GM18502 (cell line): ENCODE data around the gene ICAM5.

Experiments
- ATAC-seq: cut with Tn5 transposase; IDR thresholded peaks from one replicate; pipeline ENCODE4 v1.9.1; 2021; ENCODE audit warnings: mild to moderate bottlenecking; ENCODE audit not compliant: unreplicated experiment, poor library complexity

Gene ICAM5

DNA sequence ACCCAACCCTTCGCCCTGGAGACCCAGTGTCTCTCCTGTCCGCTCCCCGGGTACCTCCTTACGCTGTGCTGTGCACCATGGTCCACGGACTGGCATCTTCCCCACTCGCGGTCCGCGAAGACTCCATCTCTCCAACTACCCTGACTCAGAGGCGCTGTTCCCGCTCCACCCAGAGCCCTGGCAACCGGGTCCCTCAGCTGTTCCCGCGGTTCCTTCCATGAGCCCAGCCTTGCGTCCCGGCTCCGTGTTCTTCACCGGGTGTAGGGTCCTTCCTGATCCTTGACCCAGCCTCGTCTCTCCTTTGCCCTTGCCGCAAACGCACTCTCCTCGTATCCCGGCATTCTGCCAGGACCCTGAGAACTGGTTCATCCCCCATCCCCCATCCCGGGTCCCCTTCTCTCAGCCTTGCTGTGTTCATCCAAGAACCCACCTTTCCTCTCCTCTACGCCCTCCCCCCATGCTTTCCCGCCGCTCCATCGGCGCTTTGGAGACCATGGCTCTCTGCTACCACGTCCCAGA lies 664 bp downstream of the ICAM5 start:
- ATAC-seq, result no peak

GRCh38 chr19:10290876-10291553 lies 1.3 kb downstream of the ICAM5 start:
- no peak for ATAC-seq

DNA sequence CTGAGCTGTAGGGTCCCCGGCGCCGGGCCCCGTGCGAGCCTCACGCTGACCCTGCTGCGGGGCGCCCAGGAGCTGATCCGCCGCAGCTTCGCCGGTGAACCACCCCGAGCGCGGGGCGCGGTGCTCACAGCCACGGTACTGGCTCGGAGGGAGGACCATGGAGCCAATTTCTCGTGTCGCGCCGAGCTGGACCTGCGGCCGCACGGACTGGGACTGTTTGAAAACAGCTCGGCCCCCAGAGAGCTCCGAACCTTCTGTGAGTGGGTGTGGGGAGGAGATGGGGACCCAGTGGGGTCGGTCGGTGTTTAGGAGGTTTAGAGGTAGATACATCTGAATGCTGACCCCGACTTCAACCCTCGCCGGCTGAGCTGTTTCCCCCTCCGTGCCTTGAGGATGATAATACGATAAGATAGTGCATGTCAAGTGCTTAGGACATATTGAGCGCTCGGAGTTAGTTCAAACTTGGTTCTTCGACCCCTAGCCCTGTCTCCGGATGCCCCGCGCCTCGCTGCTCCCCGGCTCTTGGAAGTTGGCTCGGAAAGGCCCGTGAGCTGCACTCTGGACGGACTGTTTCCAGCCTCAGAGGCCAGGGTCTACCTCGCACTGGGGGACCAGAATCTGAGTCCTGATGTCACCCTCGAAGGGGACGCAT lies 1.9 kb downstream of the ICAM5 start:
- ATAC-seq, result no peak

GRCh38 chr19:10292206-10292788 lies 2.5 kb downstream of the ICAM5 start:
- ATAC-seq, result no peak

DNA sequence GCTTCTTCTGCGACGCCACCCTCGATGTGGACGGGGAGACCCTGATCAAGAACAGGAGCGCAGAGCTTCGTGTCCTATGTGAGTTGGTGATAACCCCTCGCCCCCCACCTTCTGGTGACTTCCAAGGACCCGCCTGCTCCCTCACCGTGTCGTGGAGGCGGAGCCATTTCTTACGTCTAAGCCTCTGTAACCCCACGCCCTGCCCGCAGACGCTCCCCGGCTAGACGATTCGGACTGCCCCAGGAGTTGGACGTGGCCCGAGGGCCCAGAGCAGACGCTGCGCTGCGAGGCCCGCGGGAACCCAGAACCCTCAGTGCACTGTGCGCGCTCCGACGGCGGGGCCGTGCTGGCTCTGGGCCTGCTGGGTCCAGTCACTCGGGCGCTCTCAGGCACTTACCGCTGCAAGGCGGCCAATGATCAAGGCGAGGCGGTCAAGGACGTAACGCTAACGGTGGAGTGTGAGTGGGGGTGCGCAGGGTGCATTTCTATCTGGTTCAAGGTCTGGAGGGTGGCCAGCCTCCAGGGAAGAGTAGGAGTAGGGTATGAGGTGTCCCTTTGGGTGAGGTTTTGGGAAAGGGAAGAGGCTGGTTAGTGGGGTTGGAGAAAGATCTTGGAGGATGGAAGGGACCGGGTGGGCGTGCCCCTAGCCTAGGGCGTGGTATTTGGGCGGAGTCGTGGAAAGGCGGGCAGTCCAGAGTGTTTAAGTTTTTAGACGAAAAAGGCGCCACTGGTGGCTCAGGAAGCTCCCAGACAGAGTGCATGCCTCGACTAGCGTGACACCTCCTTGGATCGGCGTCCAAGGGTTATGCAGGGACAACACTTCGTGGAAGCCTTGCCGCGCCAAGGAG lies 3.3 kb downstream of the ICAM5 start:
- no peak for ATAC-seq

DNA sequence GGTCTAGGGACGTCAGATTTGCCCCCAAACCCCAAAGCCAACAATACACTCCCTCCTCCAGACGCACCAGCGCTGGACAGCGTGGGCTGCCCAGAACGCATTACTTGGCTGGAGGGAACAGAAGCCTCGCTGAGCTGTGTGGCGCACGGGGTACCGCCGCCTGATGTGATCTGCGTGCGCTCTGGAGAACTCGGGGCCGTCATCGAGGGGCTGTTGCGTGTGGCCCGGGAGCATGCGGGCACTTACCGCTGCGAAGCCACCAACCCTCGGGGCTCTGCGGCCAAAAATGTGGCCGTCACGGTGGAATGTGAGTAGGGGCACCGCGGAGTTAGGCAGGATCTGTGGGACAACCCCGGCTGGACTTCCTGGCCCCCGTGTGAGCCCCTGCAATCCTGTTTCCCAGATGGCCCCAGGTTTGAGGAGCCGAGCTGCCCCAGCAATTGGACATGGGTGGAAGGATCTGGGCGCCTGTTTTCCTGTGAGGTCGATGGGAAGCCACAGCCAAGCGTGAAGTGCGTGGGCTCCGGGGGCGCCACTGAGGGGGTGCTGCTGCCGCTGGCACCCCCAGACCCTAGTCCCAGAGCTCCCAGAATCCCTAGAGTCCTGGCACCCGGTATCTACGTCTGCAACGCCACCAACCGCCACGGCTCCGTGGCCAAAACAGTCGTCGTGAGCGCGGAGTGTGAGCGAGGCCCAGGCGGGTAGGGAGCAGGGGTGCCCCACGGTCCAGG lies 4.0 kb downstream of the ICAM5 start:
- ATAC-seq, result no peak

GRCh38 chr19:10294368-10294697 lies 4.6 kb downstream of the ICAM5 start:
- ATAC-seq, result no peak

DNA sequence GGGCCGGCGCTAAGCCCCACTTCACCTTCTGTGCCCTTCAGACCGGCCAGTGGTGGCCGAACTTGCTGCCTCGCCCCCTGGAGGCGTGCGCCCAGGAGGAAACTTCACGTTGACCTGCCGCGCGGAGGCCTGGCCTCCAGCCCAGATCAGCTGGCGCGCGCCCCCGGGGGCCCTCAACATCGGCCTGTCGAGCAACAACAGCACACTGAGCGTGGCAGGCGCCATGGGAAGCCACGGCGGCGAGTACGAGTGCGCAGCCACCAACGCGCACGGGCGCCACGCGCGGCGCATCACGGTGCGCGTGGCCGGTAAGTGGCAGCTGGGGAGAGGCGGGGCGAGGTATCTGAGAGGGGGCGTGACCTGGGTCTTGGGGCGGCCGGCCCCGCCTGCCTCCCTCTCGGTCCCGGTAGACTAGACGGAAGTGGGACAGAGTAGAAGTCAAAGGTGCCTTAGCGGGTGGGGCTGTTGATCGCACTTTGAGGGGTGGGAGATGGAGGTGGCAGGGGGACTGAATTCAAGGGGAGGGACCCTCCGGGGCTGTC lies 5.6 kb downstream of the ICAM5 start:
- ATAC-seq, result peak; percentile 52

DNA sequence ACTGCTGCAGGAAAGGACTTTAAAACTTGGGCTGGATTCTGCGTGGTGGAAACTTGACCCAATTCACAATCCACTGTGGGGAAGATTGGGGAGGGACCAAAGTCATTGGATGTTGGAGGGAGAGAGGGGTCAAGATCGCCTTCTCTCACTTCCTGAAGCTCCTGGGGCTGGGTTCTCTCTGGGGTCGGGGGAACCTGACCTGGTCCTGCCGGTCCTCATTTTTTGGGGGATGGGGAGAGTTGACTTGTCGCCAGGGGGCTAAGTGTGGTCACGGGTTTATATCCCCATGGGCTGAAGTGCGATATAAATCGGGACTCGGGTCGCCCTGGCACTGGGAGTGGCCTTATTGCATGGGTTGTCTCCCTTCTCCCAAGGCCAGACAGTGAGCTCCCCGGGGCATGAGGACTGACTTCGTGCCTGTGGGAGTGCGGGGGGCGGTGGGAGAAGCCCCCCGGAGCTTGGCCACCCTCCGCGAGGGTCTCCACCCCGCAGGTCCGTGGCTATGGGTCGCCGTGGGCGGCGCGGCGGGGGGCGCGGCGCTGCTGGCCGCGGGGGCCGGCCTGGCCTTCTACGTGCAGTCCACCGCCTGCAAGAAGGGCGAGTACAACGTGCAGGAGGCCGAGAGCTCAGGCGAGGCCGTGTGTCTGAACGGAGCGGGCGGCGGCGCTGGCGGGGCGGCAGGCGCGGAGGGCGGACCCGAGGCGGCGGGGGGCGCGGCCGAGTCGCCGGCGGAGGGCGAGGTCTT lies 6.3 kb downstream of the ICAM5 start:
- ATAC-seq, result no peak

GRCh38 chr19:10299545-10300458 lies 10.1 kb downstream of the ICAM5 start:
- ATAC-seq, result no peak

DNA sequence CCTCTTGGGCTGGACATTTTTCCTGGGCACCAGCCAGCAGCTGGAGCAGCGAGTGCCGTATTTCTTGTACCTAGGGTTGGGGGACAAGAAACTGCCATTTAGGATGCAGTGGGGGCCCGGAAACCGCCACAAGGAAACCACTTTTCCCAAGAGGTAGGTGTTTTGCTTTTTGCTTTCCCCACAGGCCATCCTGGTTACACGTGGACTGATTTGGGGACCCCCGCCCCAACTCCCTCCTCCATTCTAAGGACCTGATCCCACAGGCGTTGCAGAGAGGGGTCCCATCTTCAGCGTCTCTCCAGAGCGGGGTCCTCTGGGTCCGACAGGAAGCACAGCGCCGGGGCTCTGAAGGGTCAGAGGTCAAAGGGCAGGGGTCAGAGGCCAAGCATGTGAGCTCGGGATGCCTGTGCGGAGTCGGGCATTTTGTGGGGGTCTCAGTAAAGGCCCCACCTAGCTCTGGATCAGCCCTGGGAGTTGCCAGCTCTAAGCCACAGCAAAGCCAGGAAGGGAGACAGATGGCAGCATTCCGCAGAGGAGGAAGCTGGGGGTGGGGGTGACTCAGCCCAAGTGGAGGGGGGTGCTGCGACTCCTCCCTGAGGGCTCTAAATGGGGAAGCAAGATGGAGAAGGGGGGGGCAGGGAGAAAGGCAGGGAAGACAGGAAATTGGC lies 15.5 kb downstream of the ICAM5 start:
- ATAC-seq, result no peak

DNA sequence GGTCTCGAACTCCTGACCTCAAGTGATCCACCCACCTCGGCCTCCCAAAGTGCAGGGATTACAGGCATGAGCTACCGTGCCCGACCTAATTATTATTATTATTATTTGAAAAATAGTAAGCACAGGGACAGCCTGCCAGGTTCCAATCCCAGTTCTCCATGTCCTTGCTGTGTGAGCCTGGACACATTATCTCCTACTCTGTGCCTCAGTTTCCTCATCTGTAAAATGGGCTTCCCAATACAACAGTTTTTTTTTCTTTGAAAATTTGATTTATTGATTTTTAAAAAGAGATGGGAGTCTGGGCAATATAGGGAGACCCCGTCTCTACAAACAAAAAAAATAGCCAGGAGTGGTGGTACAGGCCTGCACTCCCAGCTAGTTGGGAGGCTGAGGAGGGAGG lies 16.6 kb downstream of the ICAM5 start:
- ATAC-seq, result no peak

GRCh38 chr19:10309423-10309822 lies 19.7 kb downstream of the ICAM5 start, which contains the start of gene ZGLP1:
Gene ZGLP1, minus strand, starts transcription at chr19:10309815.
- ATAC-seq, result no peak

DNA sequence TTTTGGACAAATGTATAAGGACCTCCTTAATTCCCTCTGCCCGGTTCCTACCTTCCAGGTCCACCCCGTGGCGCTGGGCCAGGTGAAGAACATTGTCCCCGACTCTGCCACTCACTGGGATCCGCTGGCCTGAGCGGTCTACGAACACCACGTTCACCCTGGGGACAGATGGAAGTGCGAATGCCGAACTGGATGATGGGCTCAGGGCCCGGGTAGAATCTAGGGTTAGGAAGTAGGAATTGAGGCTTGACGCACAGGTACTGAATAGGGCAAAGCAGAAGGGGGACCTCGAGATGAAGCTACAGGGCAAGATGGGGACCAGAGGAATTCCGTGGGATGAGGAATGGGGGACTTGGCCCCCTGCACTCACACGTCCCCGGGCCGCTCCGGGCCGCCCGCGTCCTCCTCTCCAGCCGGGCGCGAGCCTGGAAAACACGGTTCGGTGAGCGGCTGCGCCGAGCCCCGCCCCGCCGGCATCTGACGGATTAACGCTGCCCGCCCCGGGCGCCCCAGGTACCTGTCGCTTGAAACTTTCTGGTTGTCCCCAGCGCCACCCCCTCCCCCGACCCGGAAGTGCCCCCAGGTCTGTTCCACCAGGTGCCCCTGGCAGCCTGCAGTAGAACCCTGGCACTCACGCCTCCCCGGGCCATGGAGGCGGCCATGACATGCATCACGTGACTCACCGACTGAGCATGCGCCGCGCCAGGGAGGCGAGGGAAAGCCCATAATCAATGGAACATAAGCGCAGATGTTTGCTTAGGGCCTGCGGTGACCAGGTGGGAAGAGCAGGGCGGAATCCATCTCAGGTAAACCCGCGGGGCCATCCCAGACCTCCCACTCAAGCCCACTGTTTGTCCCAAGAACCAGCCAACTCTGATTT lies 25.8 kb downstream of the ICAM5 start, which contains the start of gene FDX2:
Gene FDX2, minus strand, starts transcription at position 681 of the 880 bp plus-strand sequence. Its CDS starts 19 bp downstream, at position 662.
- ATAC-seq, result peak; percentile 66

GRCh38 chr19:10316229-10317044 lies 26.7 kb downstream of the ICAM5 start:
- peak; percentile 11 for ATAC-seq
